Fibroblast of mammary gland (primary cell): ENCODE data around the gene TMC3.

Experiments
- DNase-seq: peaks from one replicate; pipeline ENCODE4 v3.0.0-alpha.2; 2010; ENCODE audit warnings: low read depth
- H3K4me3 ChIP-seq: 2 replicates; pipeline ENCODE4 v1.5.1; 2011; ENCODE audit warnings: low read depth, mild to moderate bottlenecking, low read length, moderate library complexity; ENCODE audit not compliant: control insufficient read depth
- CTCF ChIP-seq: conservative IDR thresholded peaks from 2 replicates; pipeline ENCODE4 v1.5.1; 2011; ENCODE audit warnings: low read depth, low read length, inconsistent platforms; ENCODE audit not compliant: control insufficient read depth, insufficient read depth

The TMC3 gene

GRCh38 chr15:81379269-81379668, 5.3 kb upstream of the TMC3 start:
- no peak overlapping the region for H3K4me3 ChIP-seq
- no peak for TF ChIP-seq CTCF

GRCh38 chr15:81378443-81378842, 4.4 kb upstream of the TMC3 start:
- DNase-seq: no peak
- no peak for TF ChIP-seq CTCF
- no peak overlapping the region for H3K4me3 ChIP-seq

More at GRCh38 chr15:81379269-81379668, 5.3 kb upstream of the TMC3 start:
- no peak for DNase-seq

GRCh38 chr15:81377871-81378270, 3.9 kb upstream of the TMC3 start:
- no peak overlapping the region for H3K4me3 ChIP-seq
- DNase-seq: no peak
- TF ChIP-seq CTCF: no peak

GRCh38 chr15:81376231-81376630, 2.2 kb upstream of the TMC3 start:
- no peak for DNase-seq
- no peak overlapping the region for H3K4me3 ChIP-seq
- no peak for TF ChIP-seq CTCF

GRCh38 chr15:81375461-81375860, 1.4 kb upstream of the TMC3 start:
- DNase-seq: no peak
- TF ChIP-seq CTCF: no peak
- no peak overlapping the region for H3K4me3 ChIP-seq

GRCh38 chr15:81373176-81373575, 837 bp downstream of the TMC3 start:
- no peak for TF ChIP-seq CTCF
- no peak overlapping the region for H3K4me3 ChIP-seq
- no peak for DNase-seq

GRCh38 chr15:81372575-81372974, 1.4 kb downstream of the TMC3 start:
- H3K4me3 ChIP-seq: no peak overlapping the region
- no peak for DNase-seq
- no peak for TF ChIP-seq CTCF
